ENCODE results near the gene ALS2.

ALS2 gene

DNA sequence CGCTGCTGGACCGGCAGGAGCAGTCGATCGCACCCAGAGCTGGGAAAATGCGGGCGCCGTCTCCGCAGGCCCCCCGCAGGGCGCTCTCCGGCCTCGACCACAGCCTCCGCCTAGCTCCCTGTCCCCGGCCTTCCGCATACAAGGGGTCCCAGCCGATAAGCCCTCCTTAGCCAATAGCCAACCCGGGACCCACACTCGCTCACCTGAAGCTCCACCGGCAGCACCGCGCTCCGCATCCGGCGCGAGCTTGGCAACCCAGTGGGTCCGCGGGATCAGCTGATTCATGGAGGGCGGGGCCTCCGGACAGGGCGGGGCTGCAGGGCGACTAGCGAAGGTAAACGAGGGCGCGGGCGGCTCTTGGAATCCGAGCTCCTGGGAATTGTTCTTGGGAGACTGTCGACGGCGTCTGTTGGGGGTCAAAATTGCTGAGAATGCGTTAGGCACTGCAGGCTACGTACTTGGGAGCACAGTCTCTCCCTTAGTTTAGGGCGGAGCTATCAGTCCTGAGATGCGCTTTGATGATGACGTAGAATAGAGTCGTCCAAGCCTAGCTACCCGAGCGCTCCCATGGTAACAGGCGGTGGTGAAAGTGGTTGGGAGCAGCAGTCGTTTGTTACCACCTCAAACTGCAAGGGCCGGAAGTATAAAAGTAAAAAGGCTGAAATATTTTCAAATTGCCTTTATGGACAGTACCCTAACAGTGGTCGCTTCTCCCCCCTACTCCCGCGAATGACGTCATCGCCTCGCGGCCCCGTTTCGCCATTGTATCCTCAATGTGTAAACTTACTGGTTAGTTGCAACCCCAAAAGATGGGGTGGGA lies at the start of gene ALS2:
TSS of gene ALS2 (minus strand) at position 260 of the 820 bp plus-strand sequence. CDS start 12,048 bp downstream, outside the sequence.
- TF ChIP-seq, protein P1, sequence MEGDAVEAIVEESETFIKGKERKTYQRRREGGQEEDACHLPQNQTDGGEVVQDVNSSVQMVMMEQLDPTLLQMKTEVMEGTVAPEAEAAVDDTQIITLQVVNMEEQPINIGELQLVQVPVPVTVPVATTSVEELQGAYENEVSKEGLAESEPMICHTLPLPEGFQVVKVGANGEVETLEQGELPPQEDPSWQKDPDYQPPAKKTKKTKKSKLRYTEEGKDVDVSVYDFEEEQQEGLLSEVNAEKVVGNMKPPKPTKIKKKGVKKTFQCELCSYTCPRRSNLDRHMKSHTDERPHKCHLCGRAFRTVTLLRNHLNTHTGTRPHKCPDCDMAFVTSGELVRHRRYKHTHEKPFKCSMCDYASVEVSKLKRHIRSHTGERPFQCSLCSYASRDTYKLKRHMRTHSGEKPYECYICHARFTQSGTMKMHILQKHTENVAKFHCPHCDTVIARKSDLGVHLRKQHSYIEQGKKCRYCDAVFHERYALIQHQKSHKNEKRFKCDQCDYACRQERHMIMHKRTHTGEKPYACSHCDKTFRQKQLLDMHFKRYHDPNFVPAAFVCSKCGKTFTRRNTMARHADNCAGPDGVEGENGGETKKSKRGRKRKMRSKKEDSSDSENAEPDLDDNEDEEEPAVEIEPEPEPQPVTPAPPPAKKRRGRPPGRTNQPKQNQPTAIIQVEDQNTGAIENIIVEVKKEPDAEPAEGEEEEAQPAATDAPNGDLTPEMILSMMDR (IDR thresholded peaks at IDR 0.05; ENCODE audit: insufficient read depth, low read depth, low read length, missing control alignments): no peak
- H3K4me3 ChIP-seq (ENCODE audit: low read depth, low read length): peak within 1 kb of the TSS; percentile 89
- DNase-seq (ENCODE audit: low read depth): peak; percentile 90

DNA sequence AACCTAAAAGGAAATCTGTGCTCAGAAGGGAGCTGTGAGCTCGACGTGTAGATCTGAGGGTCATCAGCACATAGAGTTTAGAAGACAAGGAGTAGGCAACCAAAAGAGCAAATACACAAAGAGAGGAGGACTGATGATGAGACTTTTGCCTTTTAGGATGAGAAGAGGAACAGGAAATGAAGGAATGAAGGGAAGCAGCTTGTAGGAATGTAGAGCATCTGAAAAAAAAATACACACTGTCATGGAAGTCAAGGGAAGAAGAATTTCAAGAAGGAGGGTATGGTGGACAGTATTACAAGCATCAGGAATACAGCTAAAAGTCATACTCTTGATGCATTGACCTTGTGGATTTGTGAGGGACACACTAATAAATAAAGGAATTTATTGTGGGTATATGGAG lies 47.5 kb upstream of the ALS2 start:
- H3K4me3 ChIP-seq (ENCODE audit: low read depth, low read length): no peak overlapping the region
- no peak for DNase-seq (ENCODE audit: low read depth)
- TF ChIP-seq, protein P1 (IDR thresholded peaks at IDR 0.05; ENCODE audit: insufficient read depth, low read depth, low read length, missing control alignments): no peak

DNA sequence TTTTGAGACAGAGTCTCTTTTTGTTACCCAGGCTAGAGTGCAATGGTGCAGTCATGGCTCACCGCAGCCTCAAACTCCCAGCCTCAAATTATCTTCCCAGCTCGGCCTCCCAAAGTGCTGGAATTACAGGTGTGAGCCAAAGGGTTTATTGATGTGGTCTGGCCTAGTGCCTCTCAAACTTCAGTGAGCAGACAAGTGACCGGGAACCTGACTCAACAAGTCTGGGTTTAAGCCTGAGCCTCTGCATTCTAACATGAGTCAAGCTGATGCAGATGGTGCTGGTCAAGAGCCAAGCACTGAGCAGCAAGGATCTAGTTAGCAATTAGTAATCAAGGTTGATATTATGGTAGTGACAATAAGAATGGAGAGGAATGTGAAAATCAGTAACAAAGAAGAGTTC lies 46.9 kb upstream of the ALS2 start:
- no peak for DNase-seq (ENCODE audit: low read depth)
- no peak overlapping the region for H3K4me3 ChIP-seq (ENCODE audit: low read depth, low read length)
- TF ChIP-seq, protein P1 (IDR thresholded peaks at IDR 0.05; ENCODE audit: insufficient read depth, low read depth, low read length, missing control alignments): no peak

DNA sequence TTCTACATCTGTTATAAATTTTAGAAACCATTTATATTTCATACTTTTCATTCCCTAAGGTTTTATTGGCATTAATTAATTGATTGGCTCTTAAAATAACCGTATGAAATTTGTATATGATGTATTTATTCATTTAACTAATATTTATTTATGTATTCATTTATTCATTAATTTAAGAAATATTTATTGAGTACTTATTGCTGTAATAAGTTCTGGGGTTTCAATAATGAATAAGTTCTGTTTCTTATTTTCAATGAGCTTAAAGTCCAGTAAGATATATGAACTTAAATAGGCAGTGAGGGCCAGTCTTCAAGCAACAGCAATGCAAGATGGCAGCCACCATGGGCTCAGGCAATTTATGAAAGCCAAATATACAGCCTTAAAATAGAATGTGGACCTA lies 43.5 kb upstream of the ALS2 start:
- DNase-seq (ENCODE audit: low read depth): no peak
- TF ChIP-seq, protein P1 (IDR thresholded peaks at IDR 0.05; ENCODE audit: insufficient read depth, low read depth, low read length, missing control alignments): no peak
- H3K4me3 ChIP-seq (ENCODE audit: low read depth, low read length): no peak overlapping the region

DNA sequence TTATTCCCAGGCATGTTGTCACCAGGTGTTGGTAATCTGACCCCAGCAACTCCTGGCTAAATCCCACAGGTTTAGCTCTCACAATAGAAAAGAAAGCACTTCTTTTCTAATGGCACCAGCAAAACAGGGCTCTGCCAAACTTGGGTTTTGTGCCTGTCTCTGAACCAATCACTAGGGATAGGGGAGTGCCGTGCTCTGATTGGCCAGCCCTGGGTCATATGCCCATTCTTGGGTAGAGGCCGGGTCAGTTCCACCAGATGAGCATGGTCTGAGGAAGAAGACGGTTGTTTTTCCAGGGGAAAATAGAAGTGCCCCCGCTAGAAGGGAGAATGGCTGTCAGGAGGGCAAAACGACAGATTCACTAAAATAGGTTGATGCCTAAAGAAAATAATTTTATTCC lies 40.3 kb upstream of the ALS2 start:
- DNase-seq (ENCODE audit: low read depth): no peak
- TF ChIP-seq, protein P1 (IDR thresholded peaks at IDR 0.05; ENCODE audit: insufficient read depth, low read depth, low read length, missing control alignments): no peak
- no peak overlapping the region for H3K4me3 ChIP-seq (ENCODE audit: low read depth, low read length)

DNA sequence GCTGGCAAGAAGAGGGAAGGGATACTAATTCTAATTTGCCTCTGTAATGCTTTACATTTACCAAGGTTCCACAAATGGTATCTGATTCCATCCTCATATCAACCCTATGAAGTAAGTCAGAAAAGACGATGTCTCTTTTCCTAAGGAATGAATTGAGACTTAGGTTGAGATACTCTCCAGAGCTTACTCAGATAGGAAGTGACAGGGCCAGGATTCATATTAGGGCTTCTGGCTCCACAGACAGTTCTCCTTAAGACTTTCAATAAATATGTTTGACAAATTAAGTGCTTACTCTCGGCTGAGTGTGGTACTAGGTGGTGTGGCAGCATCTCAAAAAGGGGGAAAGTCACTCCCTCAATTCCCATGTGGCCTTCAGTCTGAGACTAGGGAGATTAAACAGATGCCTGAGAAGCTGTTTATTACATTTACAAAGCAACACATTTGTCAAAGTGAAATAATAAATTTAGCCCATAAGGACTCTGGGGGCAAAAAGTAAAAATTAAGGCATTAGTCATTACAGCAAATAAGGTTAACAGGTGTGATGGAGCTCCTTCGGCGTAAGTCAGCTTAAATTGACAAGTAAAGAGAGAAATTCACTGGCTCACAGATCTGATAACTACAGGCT lies 39.8 kb upstream of the ALS2 start:
- TF ChIP-seq, protein P1 (IDR thresholded peaks at IDR 0.05; ENCODE audit: insufficient read depth, low read depth, low read length, missing control alignments): no peak
- no peak overlapping the region for H3K4me3 ChIP-seq (ENCODE audit: low read depth, low read length)
- no peak for DNase-seq (ENCODE audit: low read depth)

Data from GM12865 (cell line).